ENCODE results near the gene DNM1.

DNA sequence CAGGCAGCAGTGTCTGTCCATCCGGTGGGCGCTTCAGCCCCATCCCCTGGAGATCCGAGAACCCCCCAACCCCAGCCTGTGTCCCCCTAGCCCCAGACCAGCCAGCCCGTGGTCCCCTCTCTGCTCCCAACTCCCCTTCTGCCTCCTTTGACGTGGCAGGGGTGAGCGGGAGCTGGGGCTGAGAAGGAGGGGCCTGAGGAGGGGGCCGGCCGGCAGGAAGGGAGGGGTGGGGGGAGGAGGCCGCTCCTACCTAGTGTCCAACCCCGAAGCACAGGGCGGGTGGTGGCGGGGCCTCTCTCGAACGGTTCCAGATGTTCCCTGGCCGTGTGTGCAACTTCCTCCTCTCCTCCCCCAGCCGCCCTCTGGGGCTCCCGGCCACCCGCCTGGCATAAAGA lies 41.7 kb downstream of the DNM1 start:
- TF ChIP-seq, protein P1, sequence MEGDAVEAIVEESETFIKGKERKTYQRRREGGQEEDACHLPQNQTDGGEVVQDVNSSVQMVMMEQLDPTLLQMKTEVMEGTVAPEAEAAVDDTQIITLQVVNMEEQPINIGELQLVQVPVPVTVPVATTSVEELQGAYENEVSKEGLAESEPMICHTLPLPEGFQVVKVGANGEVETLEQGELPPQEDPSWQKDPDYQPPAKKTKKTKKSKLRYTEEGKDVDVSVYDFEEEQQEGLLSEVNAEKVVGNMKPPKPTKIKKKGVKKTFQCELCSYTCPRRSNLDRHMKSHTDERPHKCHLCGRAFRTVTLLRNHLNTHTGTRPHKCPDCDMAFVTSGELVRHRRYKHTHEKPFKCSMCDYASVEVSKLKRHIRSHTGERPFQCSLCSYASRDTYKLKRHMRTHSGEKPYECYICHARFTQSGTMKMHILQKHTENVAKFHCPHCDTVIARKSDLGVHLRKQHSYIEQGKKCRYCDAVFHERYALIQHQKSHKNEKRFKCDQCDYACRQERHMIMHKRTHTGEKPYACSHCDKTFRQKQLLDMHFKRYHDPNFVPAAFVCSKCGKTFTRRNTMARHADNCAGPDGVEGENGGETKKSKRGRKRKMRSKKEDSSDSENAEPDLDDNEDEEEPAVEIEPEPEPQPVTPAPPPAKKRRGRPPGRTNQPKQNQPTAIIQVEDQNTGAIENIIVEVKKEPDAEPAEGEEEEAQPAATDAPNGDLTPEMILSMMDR (IDR thresholded peaks at IDR 0.05): no peak
- TF ChIP-seq EZH2 (IDR thresholded peaks at IDR 0.05): no peak
- TF ChIP-seq EZH2phosphoT487 (IDR thresholded peaks at IDR 0.05): no peak

Data from neural progenitor cell (in vitro differentiated cells).